GM12878 (cell line): ENCODE results near the gene REEP6.

Experiments
- CBX5 ChIP-seq: sonication (generic); IDR thresholded peaks from 2 replicates; pipeline ENCODE4 v1.6.1; 2016; ENCODE audit warnings: low read depth, moderate library complexity, mild to moderate bottlenecking, inconsistent platforms
- EZH2 ChIP-seq: IDR thresholded peaks from 2 replicates; pipeline ENCODE4 v1.6.1; 2012; ENCODE audit warnings: low read depth, mild to moderate bottlenecking, control low read depth, inconsistent platforms, low read length, borderline replicate concordance; ENCODE audit not compliant: control insufficient read depth
- GABPA ChIP-seq: IDR thresholded peaks from 2 replicates; pipeline ENCODE4 v1.6.1; 2014; ENCODE audit warnings: antibody characterized with exemption, low read depth, mild to moderate bottlenecking, inconsistent platforms
- JUND ChIP-seq: IDR thresholded peaks from 2 replicates; pipeline ENCODE4 v1.6.1; 2012; ENCODE audit warnings: low read depth, mild to moderate bottlenecking, low read length, improper control_type of control experiment, moderate library complexity
- TF ChIP-seq, protein P1 (sequence below): IDR thresholded peaks from 2 replicates; pipeline ENCODE4 v1.6.1; 2012; ENCODE audit warnings: low read depth, low read length, improper control_type of control experiment
- TF ChIP-seq, protein P2 (sequence below): IDR thresholded peaks from 2 replicates; pipeline ENCODE4 v1.6.1; 2012; ENCODE audit warnings: low read depth, low read length, improper control_type of control experiment

DNA sequence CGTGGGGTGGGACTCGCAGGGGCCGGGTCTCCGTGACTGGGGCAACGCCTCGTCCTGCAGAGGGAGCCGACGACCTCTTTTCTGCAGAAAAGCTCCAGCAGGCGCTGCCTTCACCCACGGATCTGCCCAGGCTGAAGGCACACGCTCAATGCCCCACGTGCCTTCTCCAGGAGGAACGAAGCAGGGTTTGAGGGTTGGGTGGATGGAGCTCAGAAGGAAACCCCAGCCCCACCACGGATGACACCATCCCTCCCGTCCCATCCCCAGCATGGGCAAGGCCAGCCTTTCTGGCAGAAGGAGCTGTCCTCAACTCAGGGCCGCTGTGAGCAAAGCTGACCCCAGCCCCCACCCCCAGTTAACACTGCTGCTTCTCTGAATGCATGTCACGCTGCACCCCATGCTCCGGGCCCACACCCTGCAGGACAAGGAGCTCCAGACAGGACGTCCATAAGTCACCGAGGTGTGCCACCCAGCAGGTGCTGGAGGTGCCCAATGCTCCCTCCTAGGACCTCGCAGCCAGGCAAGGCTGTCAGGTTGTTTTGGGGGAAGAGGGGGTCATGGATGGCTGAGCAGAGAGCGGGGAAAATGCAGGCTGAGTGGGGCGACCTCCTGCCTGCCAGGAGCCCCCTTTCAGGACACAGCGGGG is 19.3 kb upstream of the REEP6 start:
- TF ChIP-seq GABPA (no peak), CBX5 (no peak), EZH2 (no peak), JUND (no peak)
- TF ChIP-seq, protein P1, sequence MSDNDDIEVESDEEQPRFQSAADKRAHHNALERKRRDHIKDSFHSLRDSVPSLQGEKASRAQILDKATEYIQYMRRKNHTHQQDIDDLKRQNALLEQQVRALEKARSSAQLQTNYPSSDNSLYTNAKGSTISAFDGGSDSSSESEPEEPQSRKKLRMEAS = no peak
- TF ChIP-seq, protein P2, sequence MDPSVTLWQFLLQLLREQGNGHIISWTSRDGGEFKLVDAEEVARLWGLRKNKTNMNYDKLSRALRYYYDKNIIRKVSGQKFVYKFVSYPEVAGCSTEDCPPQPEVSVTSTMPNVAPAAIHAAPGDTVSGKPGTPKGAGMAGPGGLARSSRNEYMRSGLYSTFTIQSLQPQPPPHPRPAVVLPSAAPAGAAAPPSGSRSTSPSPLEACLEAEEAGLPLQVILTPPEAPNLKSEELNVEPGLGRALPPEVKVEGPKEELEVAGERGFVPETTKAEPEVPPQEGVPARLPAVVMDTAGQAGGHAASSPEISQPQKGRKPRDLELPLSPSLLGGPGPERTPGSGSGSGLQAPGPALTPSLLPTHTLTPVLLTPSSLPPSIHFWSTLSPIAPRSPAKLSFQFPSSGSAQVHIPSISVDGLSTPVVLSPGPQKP = no peak
